ENCODE data around the gene DDB1. TPM values are rescaled to one million over a fixed set of nuclear protein-coding genes. Genes with fewer than 3 reads are reported as not detected.

DDB1 gene
- total RNA-seq, 1 experiment from 2014 or later, result 302 TPM

GRCh38 chr11:61259363-61259762 is 73.5 kb downstream of the DDB1 start:
- no peak for TF ChIP-seq CTCF (conservative IDR thresholded peaks at IDR 0.05)
- no peak for TF ChIP-seq EZH2 (IDR thresholded peaks at IDR 0.05; ENCODE audit: low read depth)
- no peaks in the 10 kb centered on the region for H3K4me1 ChIP-seq (replicated peaks; ENCODE audit: insufficient read depth)
- H3K9me2 ChIP-seq (ENCODE audit: insufficient read depth), result no peaks in the 10 kb centered on the region
- no peaks in the 10 kb centered on the region for H3K79me2 ChIP-seq (ENCODE audit: low read depth)
- POLR2A ChIA-PET (ENCODE audit: unreplicated experiment), result no interaction called here
- H2AFZ ChIP-seq, result no peak overlapping the region
- no peaks in the 10 kb centered on the region for H3K9me3 ChIP-seq (ENCODE audit: insufficient read depth, low read depth)
- H3K27ac ChIP-seq, result no peak overlapping the region
- CTCF ChIA-PET, result interaction anchor here (0.6 kb wide), 1 partner anchor 901 kb away, joined by 3 read pairs; no protein-coding TSS in a partner anchor
- no peaks in the 10 kb centered on the region for H4K20me1 ChIP-seq (ENCODE audit: insufficient read depth)
- BruUV-seq (replicated peaks), result no TSS peak
- intact Hi-C loops (cut with micrococcal nuclease; ENCODE audit: unreplicated experiment), result loop anchor here (10.0 kb wide), 1 partner anchor 75 kb away; the partner anchor contains the start of genes DDB1 and TKFC
- H3K36me3 ChIP-seq (ENCODE audit: low read depth), result no peaks in the 10 kb centered on the region
- H3K4me2 ChIP-seq, result no peak overlapping the region
- DNase-seq, result no peak
- H3K27me3 ChIP-seq (ENCODE audit: insufficient read depth, low read depth), result peaks cover 57% of the 10 kb centered on the region
- H3K4me3 ChIP-seq, result no peak overlapping the region
- H3F3A ChIP-seq (ENCODE audit: insufficient read depth, low read depth), result no peaks in the 10 kb centered on the region; the same call in 1 of the 2 replicates

DNA sequence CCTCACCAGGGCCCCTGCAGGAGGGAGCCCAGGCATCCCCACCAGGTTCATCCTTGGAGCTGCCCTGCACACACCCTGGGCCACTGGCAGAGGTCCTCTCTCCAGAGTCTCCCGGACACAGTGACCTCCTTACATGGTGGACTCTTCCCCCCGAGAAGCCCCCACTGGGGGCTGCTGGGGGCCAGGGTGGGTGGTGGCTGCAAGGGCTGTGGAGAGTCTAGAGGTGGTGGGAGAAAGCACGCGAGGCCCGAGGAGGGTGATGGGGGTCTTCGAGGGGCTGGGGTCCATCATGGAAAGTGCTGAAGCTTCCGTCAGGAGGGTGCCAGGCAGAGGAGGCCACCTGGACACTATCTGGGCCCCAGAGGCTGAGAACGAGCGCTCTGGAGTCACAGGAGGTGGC is 74.4 kb downstream of the DDB1 start:
- H3K27me3 ChIP-seq (ENCODE audit: insufficient read depth, low read depth), result peaks cover 64% of the 10 kb centered on the region
- intact Hi-C loops (cut with micrococcal nuclease; ENCODE audit: unreplicated experiment), result loop anchor here (10.0 kb wide), 1 partner anchor 76 kb away; the partner anchor contains the start of genes DDB1 and TKFC
- H3K4me1 ChIP-seq (replicated peaks; ENCODE audit: insufficient read depth), result no peaks in the 10 kb centered on the region
- H3K4me2 ChIP-seq, result no peak overlapping the region
- CTCF ChIA-PET, result no interaction called here
- POLR2A ChIA-PET (ENCODE audit: unreplicated experiment), result no interaction called here
- no peaks in the 10 kb centered on the region for H3K9me3 ChIP-seq (ENCODE audit: insufficient read depth, low read depth)
- H3K9me2 ChIP-seq (ENCODE audit: insufficient read depth), result no peaks in the 10 kb centered on the region
- no peak for DNase-seq
- H3K36me3 ChIP-seq (ENCODE audit: low read depth), result no peaks in the 10 kb centered on the region
- no peak overlapping the region for H3K4me3 ChIP-seq
- TF ChIP-seq EZH2 (IDR thresholded peaks at IDR 0.05; ENCODE audit: low read depth) (no peak), CTCF (conservative IDR thresholded peaks at IDR 0.05) (no peak)
- H3K27ac ChIP-seq, result no peak overlapping the region
- H3F3A ChIP-seq (ENCODE audit: insufficient read depth, low read depth), result no peaks in the 10 kb centered on the region; the same call in 1 of the 2 replicates
- no TSS peak for BruUV-seq (replicated peaks)
- no peak overlapping the region for H2AFZ ChIP-seq
- no peaks in the 10 kb centered on the region for H4K20me1 ChIP-seq (ENCODE audit: insufficient read depth)
- no peaks in the 10 kb centered on the region for H3K79me2 ChIP-seq (ENCODE audit: low read depth)

DNA sequence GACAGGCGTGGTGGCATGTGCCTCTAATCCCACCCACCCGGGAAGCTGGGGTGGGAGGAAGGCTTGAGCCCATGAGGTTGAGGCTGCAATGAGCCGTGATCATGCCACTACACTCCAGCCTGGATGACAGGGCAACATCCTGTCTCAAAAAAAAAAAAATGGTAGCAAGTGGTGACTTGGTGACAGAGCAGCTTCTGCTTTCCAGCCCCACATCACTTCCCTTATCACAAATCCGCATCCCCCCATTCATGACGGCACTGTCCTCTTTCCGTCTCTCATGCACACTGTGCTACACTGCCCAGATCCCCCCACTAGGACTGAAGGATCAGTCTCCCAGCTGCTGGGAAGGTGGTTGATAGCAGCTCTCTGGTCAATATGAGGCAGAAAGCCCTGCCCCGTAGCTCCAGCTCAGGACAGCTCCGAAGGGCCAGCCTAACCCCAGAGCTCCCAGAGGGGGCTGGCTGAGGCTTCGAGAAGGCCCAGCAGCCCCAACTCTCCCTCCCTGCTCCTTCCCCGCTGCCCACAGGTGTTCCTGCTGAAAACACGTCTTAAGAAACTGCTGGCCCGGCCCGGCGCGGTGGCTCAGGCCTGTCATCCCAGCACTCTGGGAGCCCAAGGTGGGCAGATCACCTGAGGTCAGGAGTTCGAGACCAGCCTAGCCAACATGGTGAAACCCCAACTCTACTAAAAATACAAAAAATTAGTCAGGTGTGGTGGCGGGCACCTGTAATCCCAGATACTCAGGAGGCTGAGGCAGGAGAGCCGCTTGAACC is 76.0 kb downstream of the DDB1 start:
- H3K79me2 ChIP-seq (ENCODE audit: low read depth), result no peaks in the 10 kb centered on the region
- POLR2A ChIA-PET (ENCODE audit: unreplicated experiment), result no interaction called here
- no peak overlapping the region for H3K4me2 ChIP-seq
- H3K4me1 ChIP-seq (replicated peaks; ENCODE audit: insufficient read depth), result no peaks in the 10 kb centered on the region
- TF ChIP-seq CTCF (conservative IDR thresholded peaks at IDR 0.05), result no peak
- no peak for TF ChIP-seq EZH2 (IDR thresholded peaks at IDR 0.05; ENCODE audit: low read depth)
- no peak overlapping the region for H3K27ac ChIP-seq
- H3F3A ChIP-seq (ENCODE audit: insufficient read depth, low read depth), result no peaks in the 10 kb centered on the region; the same call in 1 of the 2 replicates
- H3K27me3 ChIP-seq (ENCODE audit: insufficient read depth, low read depth), result peaks cover 68% of the 10 kb centered on the region
- H3K4me3 ChIP-seq, result no peak overlapping the region
- H4K20me1 ChIP-seq (ENCODE audit: insufficient read depth), result no peaks in the 10 kb centered on the region
- BruUV-seq (replicated peaks), result no TSS peak
- no peak overlapping the region for H2AFZ ChIP-seq
- no peak for DNase-seq
- H3K9me3 ChIP-seq (ENCODE audit: insufficient read depth, low read depth), result no peaks in the 10 kb centered on the region
- H3K9me2 ChIP-seq (ENCODE audit: insufficient read depth), result no peaks in the 10 kb centered on the region
- CTCF ChIA-PET, result no interaction called here
- intact Hi-C loops (cut with micrococcal nuclease; ENCODE audit: unreplicated experiment), result loop anchor here (10.0 kb wide), 1 partner anchor 78 kb away; the partner anchor contains the start of genes DDB1 and TKFC
- H3K36me3 ChIP-seq (ENCODE audit: low read depth), result no peaks in the 10 kb centered on the region

All from PC-9 (cell line).